Retinal pigment epithelial cell (primary cell): ENCODE measurements around the gene CALR.

ENCODE experiments used
- DNase-seq: peaks from one replicate; pipeline ENCODE4 v3.0.0-alpha.2; 2010; ENCODE audit warnings: low read depth
- H3K4me3 ChIP-seq: 2 replicates; pipeline ENCODE4 v1.5.1; 2011; ENCODE audit warnings: mild to moderate bottlenecking, low read length, control low read depth, moderate library complexity
- CTCF ChIP-seq: conservative IDR thresholded peaks from 2 replicates; pipeline ENCODE4 v1.5.1; 2011; ENCODE audit warnings: low read depth, low read length, control low read depth, inconsistent platforms

CALR gene

GRCh38 chr19:12987190-12987589 lies 48.8 kb downstream of the CALR start:
- DNase-seq: no peak
- no peak for TF ChIP-seq CTCF
- no peak overlapping the region for H3K4me3 ChIP-seq

- TF ChIP-seq CTCF: no peak
- no peak for DNase-seq
Observed at GRCh38 chr19:12987781-12988180, 49.4 kb downstream of the CALR start.

GRCh38 chr19:12990431-12990830 lies 52.0 kb downstream of the CALR start:
- DNase-seq: no peak
- TF ChIP-seq CTCF: no peak
- H3K4me3 ChIP-seq: no peak overlapping the region

More at GRCh38 chr19:12987781-12988180, 49.4 kb downstream of the CALR start:
- H3K4me3 ChIP-seq: no peak overlapping the region

GRCh38 chr19:12990853-12991252 lies 52.4 kb downstream of the CALR start:
- H3K4me3 ChIP-seq: no peak overlapping the region
- no peak for DNase-seq
- no peak for TF ChIP-seq CTCF

- TF ChIP-seq CTCF: no peak
- DNase-seq: no peak
- no peak overlapping the region for H3K4me3 ChIP-seq
Observed at GRCh38 chr19:12991296-12991695, 52.9 kb downstream of the CALR start.

- no peak for TF ChIP-seq CTCF
- DNase-seq: no peak
- H3K4me3 ChIP-seq: no peak overlapping the region
Observed at GRCh38 chr19:12992729-12993128, 54.3 kb downstream of the CALR start.

- no peak for TF ChIP-seq CTCF
- DNase-seq: no peak
- no peak overlapping the region for H3K4me3 ChIP-seq
Observed at GRCh38 chr19:12993562-12993961, 55.2 kb downstream of the CALR start.
